HG02981 (cell line): ENCODE measurements around the gene NLRP1.

ENCODE experiments used
- ATAC-seq: cut with Tn5 transposase; IDR thresholded peaks from one replicate; pipeline ENCODE4 v1.9.1; 2021; ENCODE audit warnings: mild to moderate bottlenecking, moderate library complexity; ENCODE audit not compliant: unreplicated experiment

NLRP1 gene

GRCh38 chr17:5558815-5559785 is 25.2 kb downstream of the NLRP1 start:
- ATAC-seq: no peak

DNA sequence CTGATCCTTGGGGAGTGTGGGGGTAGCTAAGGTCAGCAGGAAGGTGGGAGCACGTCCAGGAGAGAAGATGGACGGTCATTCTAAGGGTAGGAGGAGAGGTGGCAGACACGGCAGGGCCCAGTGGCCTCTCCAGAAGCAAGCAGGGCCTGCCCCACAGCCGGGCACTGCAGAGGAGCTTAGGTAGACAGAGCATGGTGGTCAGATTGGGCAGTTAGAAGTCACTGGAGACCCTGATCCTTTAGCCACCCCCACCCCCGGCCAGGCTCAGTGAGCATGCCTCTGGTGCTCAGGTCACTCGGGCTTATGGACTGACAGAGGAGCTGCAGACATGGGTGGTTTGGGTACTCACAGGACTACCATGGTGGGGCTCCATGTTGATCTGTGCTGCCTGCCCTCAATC is 26.3 kb downstream of the NLRP1 start:
- no peak for ATAC-seq

DNA sequence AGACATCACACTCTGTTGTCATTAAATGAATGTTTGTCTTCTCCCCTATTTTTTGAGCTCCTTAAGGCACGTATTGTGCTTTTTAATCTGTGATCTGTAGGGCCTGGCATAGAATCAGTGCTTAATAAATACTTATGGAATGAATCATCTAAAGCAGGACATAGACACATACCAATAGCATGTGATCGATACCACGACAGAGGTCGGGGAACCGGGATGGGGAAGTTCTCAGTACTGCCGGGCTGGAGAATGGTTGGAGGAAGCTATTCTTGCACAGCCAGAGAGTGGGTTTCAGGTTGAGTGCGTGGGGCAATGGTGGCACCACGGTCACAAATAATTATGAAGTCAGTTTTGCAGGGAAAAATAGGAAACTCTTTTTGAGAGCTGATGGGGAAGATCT is 26.8 kb downstream of the NLRP1 start:
- no peak for ATAC-seq

- ATAC-seq: no peak
Measured at GRCh38 chr17:5555254-5555653, 29.1 kb downstream of the NLRP1 start.

DNA sequence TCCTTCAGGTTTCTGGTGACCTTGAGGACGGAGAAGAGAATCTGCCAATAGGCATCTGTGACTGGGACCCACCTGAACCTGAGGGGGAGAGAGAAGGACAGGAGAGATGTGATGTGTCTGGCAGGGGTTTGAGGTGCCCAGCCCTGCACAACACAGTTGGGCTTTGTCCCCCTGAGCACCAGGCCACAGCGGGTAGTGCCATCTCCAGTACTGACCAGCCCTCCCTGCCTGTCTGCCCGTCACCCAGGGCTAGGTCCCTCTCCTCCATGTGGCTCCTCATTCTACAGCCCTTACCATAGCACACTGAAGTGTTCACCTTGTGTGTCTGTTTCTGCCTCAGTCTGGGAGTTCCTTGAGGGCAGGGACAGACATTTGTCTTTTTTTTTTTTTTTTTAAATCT is 30.8 kb downstream of the NLRP1 start:
- no peak for ATAC-seq

DNA sequence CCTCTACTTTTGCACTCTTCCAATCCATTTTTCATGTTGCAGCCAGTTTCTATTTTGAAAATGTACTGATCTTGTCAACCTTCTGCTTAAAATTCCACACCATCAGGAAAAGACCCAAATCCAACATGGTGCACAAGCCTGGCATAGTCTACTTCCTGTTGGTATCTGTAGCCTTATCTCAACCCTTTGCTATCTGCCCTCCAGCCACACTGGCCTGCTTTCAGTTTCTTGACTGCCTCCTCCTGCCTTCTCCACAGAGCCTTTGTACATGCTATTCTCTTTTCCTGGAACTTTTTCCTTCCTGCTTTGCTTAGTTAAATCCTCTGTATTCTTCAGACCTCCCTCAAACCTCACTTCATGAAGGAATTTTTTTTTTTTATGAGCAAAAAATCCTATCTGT is 31.5 kb downstream of the NLRP1 start:
- no peak for ATAC-seq

GRCh38 chr17:5545051-5545987 is 39.0 kb downstream of the NLRP1 start:
- no peak for ATAC-seq

- ATAC-seq: no peak
Measured at GRCh38 chr17:5544115-5544514, 40.2 kb downstream of the NLRP1 start.

DNA sequence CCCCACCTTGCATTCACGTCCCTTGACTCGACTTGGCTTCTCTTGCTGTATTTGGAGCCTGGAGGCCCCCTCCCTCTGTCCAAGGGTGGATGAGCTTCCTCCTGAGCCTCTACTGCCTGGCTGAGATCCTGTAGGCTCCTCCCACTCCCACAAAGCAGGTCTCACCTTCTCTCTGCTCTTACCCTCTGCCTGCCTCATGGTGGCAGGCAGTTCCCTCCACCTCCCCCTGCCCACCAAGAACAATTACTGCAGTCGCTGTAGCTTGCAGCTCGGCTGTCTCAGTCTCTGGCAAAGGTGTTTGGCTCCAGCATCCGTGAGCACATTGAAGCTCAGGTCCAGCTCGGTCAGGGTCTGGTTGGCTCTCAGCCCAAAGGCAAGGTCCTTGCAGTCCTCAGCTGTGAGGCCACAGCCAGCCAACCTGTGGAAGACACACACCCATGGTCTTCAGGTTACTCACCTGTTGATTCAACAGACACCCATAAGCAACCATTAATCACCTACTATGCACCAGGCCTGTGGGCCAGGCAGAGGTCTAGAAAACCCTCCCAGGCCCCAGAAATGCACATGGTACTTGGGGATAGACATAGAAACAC is 42.6 kb downstream of the NLRP1 start:
- ATAC-seq: no peak

- no peak for ATAC-seq
Measured at GRCh38 chr17:5540321-5540720, 44.0 kb downstream of the NLRP1 start.

GRCh38 chr17:5539286-5539685 is 45.0 kb downstream of the NLRP1 start:
- no peak for ATAC-seq

- no peak for ATAC-seq
Measured at GRCh38 chr17:5536866-5537650, 47.3 kb downstream of the NLRP1 start.

GRCh38 chr17:5535436-5535835 is 48.9 kb downstream of the NLRP1 start:
- no peak for ATAC-seq

- no peak for ATAC-seq
Measured at GRCh38 chr17:5533486-5534315, 50.6 kb downstream of the NLRP1 start.

DNA sequence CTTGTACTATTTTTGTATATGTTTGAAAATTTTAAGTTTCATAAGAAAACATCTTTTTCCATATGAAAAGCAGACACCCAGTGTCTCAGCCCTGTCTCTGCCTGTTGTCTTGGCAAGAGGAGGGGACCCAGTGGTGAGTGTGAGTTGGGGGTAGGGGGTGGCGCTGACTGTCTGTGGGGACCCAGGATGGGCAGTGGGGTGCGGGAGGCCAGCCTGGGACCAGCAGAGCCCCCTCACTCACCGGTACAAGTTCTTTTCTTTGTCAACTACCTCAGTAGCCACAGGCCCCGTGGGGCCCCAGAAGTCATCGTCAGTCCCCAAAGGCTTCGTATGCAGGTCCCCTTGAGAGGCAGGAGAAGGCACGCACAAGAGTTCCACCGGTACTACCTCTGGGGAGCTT is 51.7 kb downstream of the NLRP1 start:
- ATAC-seq: no peak

GRCh38 chr17:5531085-5531418 is 53.3 kb downstream of the NLRP1 start:
- no peak for ATAC-seq

DNA sequence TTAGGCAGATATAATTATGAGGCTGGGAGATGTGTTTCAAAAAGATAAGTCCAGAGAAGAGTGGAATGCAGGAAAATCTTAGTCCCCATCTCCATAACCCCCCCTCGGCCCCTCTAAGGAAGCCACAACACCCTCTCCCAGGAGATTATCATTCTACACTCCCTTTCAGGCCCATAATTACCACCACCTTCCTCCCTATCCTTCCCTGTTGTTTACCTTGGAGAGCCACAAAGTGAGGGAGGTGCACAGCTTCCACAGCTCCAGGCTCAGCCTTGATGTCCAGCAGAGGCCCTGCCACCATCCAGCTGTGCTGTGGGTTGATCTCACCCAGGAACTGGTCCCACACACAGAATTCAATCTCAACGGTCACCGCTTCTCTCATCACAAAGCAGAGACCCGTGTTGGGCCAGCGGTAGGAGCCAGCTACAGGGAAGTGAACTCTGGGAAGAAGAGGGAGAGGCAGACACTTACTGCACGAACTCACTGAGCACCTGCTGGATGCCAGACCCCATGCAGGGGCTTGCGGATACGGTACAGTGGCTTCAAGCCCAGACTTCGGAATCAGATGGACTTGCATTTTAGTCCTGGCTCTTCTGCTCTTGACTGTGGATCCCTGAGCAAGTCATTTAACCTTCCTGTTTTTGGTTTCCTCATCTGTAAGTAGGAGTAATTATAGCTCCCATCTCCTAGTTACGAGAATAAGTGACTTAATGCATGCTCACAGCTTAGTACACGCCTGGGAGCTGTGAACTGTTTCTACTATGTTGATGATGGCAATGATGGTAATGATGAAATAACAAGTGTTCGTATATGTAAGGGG is 53.8 kb downstream of the NLRP1 start:
- ATAC-seq: no peak

DNA sequence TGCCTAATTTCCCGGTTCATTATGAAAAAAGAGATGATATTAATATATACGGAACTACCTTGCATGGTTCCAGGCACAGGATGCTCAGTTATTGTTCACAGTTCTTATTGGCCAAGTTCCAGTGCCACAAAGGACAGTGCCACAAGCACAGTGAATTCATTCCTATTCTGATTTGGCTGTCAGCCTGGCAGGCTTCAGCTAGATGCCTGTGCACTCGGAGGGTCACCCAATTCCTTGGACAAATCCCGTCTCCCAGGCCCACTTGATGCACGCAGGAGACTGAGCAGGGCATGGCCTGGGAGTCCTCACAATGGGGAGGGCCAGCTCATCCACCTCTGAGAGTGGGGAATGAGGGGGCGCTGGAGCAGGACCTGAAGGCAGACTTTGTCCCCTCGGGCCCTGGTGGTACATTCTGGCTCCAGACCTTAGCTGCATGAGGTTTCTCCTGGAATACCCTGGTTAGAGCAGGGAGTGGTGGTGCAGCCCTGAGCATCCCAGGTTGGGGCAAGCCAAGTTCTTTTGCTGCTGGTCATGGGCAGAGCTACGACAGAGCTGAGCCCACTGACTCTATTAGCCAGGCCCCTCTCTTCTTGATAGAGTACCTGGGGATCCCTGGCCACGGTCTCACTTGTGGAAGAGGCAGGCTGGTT is 56.6 kb downstream of the NLRP1 start:
- ATAC-seq: no peak
